HG03159 (cell line): ENCODE measurements around the gene SLC52A1.

Experiments used
- ATAC-seq: cut with Tn5 transposase; IDR thresholded peaks from one replicate; pipeline ENCODE4 v1.9.1; 2021; ENCODE audit warnings: mild to moderate bottlenecking, moderate library complexity; ENCODE audit not compliant: unreplicated experiment

SLC52A1 gene

GRCh38 chr17:4994081-4994595 lies 41.1 kb downstream of the SLC52A1 start:
- ATAC-seq, result no peak

- no peak for ATAC-seq
These were observed 47.3 kb downstream of the SLC52A1 start for GRCh38 chr17:4987767-4988567.

GRCh38 chr17:4986951-4987766 lies 48.1 kb downstream of the SLC52A1 start, which contains the start of gene CAMTA2:
TSS of gene CAMTA2 (minus strand) at chr17:4987675. CDS start at chr17:4986222, 1,453 bp downstream.
- ATAC-seq, result peak; percentile 73

GRCh38 chr17:4986403-4986802 lies 48.8 kb downstream of the SLC52A1 start:
- no peak for ATAC-seq
